Activated CD4-positive, CD25-positive, alpha-beta regulatory T cell treated with anti-CD3 and anti-CD28 coated beads, Interleukin-2, amount 50 U/mL, for 16 hours (primary cell): Measurements from ENCODE around the gene BEST4.
"Not testable (repeated sequence)": the region's sequence is repeated elsewhere in the genome, so short reads cannot be mapped to it uniquely, and the experiment has no call there.

Source experiments
- DNase-seq: peaks from one replicate; pipeline ENCODE4 v3.0.0-alpha.2; 2020; ENCODE audit warnings: low read depth, low spot score

BEST4 gene

GRCh38 chr1:44802306-44803061, 14.5 kb upstream of the BEST4 start:
- DNase-seq, result no peak

DNA sequence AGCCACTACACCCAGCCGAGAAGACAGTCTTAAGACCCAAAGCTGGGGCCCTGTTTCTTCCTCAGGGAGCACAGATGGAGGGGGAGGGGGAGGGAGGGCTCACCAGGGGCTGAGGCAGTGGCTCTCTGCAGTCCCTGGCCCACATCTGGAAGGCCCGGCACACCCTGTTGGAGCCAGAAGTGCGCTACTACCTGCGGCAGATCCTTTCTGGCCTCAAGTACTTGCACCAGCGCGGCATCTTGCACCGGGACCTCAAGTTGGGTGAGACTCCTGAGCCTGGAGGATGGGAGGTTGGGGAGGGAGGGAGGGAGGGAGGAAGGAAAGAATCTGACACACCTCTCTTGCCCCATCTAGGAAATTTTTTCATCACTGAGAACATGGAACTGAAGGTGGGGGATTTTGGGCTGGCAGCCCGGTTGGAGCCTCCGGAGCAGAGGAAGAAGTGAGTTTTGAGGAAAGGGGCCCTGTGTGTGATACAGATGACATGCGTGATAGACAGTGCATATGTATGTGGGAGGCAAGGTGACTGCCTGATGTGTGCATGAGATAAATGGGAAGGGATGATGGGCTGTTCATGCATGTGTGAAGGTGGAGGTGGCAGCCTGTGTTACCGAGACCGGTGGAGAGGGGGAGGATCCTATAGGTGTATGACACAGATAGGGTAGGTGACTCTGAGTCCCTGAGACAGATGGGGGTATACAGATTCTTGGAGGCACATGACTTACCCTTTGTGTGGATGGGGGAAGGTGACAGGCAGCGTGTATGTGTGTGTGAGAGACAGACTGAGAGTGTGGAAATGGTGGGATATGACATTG, 13.7 kb upstream of the BEST4 start:
- DNase-seq, result no peak

DNA sequence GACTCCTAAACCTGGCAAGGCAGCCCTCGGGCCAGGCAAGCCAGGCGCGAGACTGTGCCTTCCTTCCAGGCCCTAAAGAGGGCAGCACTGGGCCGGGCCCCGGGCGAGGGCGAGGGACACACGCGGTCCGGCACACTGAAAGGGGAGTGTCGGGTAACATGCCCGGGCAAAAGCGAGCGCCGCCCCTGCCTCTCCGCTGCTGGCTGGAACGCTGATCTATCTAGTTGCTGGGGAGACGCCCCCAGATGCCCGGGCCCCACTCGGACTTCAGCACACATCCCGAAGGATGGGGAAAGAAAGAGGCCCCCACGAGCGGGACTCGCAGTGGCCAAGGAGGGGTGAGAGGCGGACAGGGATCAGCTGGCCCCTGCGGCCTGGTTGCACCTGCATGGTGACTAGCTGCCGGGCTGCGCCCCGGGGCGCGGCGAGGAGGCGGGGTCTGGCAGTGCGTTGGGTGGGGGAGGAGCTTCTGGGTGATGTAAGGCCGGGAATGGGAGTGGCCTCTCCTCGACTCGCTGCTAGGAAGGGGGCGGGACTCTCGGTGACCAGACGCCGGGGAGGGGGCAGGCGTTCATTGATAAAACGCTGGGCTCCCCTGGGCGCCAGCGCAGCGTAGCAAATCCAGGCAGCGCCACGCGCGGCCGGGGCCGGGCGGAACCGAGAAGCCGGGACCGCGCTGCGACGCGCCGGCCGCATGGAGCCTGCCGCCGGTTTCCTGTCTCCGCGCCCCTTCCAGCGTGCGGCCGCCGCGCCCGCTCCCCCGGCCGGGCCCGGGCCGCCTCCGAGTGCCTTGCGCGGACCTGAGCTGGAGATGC, 12.0 kb upstream of the BEST4 start, which contains the start of gene PLK3:
Gene PLK3, plus strand, starts transcription at position 608 of the 815 bp plus-strand sequence. Its CDS starts 87 bp downstream, at position 695.
- peak; percentile 96 for DNase-seq

DNA sequence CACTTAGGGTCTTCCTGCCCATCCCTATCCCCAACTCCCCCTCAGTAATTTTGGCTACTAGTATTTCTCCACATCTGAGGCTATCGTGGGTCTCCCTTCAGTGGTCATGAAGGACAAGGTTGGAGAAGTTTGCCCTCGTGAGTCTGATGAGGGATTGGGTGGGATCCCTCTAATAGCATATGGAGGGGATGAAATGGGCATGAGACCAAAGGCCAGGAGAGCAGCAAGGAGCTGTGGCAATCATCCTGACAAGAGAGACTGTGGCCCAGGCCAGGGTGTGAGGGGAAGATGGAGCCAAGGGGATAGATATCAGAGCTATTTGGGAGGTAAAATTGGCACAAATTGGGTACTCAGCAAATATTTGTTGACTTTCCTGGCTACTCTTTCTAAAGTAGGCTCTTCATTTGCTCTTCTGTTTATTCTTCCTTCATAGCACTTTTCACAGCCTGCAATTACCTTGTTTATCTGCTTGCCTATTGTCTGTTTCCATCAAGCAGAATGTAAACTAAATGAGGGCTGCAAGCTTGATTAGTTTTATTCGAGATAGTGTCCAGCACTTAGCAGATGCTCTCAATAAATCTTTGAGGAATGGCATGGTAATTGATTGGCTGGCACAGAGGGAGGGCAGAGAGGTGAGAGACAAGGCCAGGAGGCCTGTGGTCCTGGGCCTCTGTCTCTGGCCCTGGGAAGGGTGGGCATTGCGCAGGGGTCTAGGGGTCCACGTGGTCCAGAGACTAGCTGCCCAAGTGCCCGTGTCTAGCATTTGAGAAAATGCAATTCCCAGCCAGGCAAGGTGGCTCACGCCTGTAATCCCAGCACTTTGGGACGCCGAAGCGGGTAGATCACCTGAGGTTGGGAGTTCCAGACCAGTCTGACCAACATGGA, 10.8 kb upstream of the BEST4 start:
- DNase-seq, result no peak

DNA sequence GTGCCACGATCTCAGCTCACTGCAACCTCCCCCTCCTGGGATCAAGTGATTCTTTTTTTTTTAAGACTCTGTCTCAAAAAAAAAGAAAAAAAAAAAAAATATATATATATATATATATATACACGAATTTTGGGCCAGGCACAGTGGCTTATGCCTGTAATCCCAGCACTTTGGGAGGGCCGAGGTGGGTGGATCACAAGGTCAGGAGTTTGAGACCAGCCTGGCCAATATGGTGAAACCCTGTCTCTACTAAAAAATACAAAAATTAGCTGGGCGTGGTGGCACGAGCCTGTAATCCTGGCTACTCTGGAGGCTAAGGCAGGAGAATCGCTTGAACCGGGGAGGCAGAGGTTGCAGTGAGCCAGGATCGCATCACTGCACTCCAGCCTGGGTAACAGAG, 9.9 kb upstream of the BEST4 start:
- not testable (repeated sequence) for DNase-seq

GRCh38 chr1:44792736-44793502, 4.9 kb upstream of the BEST4 start:
- DNase-seq, result no peak

DNA sequence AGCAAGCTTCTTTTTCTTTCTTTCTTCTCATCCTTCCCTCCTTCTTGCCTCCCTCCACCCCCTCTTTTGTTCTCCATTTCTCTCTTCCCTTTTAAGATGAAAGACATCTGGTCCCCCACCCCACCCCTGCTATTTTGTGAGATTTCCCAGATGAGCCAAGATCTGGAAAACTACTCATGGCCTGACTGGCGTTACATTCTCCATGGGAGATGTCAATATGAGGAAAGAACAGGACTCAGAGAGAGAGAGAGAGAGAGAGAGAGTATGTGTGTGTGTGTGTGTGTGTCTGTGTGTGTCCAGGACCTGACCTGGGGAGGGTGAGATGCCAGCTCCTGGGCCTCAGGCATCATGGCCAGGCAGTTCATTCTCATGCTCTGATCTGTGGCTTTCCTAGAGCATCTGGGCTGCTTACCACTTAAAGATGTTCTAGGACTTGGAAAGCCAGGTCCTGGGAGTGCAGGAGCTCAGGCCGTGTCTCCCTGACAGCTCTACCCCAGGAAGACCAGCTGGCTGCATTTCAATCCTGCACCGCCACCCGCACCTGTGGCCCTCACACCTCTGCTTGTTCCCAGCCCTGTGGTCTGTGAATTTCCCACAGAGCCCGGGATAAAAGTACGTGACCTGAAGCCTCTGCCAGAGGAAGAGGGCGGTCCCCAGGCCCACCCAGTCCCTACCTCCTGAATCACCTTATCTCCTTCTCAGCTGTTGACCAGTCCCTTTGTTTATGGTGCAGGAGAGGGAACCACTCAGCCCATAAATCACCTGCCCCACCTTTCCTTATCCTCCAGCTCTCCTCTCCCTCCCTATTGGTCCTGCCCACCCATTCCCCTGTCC, 3.2 kb upstream of the BEST4 start:
- DNase-seq, result no peak

DNA sequence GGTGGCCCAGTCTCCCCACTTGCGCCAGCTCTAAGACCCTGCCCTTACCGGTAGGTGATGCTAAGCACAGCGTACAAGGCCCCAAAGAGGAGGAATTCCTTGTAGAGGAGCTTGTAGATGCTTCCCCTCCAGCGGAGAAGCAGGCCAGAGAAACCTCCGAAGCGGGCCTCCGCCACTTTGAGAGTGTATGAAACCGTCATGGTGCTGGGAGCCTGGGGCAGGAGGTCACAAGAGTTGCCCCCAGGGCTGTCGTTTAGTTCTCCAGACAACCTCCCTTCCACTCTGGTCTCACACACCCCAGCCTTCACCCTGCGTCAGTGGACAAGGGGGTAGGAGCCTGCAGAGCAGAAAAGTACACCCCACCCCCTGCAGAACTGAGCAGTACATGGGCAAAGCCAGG, 464 bp downstream of the BEST4 start:
- no peak for DNase-seq

GRCh38 chr1:44786841-44787426, 1.0 kb downstream of the BEST4 start:
- DNase-seq, result no peak

GRCh38 chr1:44786138-44786840, 1.7 kb downstream of the BEST4 start:
- no peak for DNase-seq

DNA sequence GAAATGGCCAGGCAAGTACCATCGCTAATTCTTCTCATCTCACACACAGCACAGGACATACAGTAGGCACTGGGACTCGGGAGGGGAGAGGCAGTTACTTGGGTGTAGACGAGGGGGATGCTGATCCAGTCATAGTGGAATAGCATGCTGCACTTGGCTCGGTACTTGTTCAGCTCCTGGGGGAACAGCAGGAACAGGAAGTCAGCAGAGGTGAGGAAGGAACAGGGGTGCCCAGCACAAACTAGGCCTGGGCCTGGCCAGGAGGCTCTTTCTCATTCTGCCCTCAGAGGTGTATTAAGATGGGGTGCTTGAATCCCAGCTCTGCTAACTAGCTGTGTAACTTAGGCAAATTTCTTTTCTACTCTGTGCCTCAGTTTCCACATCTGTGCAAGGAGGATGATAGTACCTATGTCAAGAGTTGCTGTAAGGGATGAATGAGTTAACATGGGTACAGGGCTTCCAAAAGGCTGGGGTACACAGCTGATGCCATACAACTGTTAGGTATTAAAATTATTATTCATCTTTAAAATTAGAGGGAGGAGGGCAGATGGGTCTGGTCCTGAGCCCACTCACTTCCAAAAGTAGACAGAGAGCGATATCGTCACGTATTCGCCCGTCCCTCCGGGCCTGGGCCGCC, 2.4 kb downstream of the BEST4 start:
- no peak for DNase-seq

DNA sequence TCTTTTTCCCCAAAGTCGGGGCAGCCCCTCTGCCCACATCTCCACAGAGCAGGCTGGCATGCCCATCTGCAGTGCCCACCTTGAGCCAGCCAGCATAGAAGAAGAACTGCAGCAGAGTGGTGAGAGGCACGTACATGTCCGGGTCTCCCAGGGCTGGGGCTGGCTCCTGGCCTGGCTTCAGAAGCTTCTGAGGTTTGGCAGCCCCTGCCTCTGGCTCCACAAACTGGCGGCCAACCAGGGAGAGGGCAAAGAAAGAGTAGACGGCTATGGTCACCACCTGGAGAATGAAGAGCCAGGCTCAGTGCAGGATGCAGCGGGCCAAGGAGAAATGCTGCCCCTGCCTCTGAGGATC, 3.0 kb downstream of the BEST4 start:
- no peak for DNase-seq

DNA sequence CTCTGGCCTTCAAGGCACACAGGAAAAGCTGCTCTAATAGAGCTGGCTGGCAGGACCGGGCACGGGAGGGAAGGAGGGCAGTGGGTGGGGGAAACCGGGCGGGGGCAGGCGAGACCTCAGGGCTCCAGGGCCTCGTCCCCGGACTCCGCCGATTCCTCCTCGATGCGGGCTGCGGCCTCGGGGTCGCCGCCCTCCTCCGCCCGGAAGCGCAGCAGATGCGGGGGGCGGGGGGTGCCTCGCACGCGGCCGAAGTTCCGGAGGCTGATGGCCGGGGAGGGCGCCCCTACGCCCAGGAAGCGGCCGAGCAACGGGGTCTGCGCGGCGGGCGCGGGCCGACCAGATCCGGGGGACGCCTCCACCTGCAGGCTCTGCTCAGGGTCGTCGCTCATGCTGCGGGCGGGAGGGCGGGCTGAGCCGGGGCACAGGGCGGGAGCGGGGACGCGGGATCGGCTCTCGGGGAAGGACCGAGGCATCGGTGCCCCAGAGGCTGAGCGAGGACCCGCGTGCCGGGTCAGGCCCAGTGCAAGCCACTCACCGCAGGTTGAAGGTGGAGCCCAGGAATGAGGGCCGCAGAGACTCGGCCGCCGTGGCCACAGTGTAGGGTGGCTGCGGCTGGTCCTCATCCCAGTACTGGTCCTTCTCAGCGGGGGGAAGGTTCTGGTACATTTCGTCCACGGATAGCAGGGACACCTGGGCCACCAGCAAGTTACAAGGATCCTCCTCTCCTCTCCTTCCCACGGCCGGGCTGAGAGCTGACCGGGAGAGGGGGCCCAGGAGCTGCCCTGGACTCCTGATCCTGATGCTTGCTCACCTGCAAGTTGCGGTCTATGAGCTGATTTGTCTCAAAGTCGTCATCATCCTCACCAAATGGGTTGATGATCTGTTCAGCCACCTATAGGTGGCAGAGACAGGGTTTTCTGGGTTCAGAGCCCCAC, 3.6 kb downstream of the BEST4 start:
- no peak for DNase-seq

DNA sequence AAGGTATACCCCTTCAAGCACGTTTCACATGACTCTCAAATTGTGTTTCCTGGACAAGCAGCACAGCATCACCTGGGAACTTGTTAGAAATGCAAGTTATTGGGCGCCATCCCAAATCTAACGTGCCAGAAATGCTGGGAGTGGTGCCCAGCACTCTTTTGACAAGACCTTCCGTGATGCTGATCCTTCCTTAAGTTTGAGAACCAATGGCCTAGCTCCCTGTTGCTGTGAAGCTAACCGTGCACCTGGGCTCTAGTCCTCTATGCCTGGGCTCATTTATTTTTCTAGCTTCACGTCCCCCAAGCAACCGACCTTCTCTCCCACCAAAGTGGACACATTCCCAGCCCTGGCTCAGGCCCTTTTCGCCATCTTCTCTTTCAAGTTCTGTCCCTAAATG, 4.3 kb downstream of the BEST4 start:
- DNase-seq, result no peak

- DNase-seq, result no peak
These were observed 7.3 kb downstream of the BEST4 start for GRCh38 chr1:44780583-44781121.

GRCh38 chr1:44778705-44779576, 9.0 kb downstream of the BEST4 start:
- no peak for DNase-seq
